Measurements from ENCODE around the gene DCLRE1A. TPM values are rescaled to one million over a fixed set of nuclear protein-coding genes. Genes with fewer than 3 reads are reported as not detected.

Gene DCLRE1A
- total RNA-seq, result 10 to 100 TPM; 11.2 to 11.4 TPM

DNA sequence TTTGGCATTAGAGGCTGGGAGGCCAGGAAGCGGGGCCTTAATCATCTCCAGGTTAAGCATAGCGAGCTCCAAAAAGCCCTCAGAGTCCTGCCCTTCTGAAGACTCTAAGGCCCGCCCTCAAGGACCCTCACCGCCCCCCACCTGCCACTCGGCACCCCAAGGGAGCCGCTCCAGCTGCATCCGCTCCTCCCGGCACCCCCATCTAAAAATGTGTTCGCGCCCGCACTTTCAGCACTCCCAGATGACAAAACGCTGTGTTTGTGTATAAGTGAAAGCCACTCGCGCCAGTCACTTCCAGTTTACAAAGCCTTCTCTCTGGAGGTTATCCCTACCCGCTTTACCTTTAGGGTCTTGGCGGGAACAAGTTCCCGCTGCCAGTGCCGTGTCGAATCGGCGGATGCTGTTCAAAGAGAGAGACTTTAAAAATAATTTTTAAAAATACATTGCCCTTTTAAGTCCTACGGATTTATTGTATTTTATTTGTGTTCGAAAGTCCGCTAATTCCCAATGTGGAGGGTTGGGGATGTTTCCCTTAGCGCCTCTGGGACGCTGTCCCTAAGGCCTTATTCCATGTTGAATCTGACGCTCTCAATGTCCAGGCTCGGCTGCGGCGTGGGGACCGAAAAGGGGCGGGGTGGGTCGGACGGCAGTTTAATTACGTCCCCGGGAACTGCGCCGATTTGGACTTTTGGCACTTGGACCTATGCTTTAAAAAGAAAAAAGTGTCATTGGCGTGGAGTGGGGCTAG lies at the start of gene DCLRE1A, which contains the start of gene NHLRC2:
Gene DCLRE1A (minus strand): TSS at position 70 of the 748 bp plus-strand sequence. CDS start 900 bp downstream, outside the sequence.
Gene NHLRC2 (plus strand): TSS at position 649 of the 748 bp plus-strand sequence. CDS start 212 bp downstream, outside the sequence.

Other genes with a start within 250 kb of the DCLRE1A start
- not detected for gene NRAP, start 190.0 kb downstream of the DCLRE1A start, total RNA-seq
- 10 to 100 TPM; 31.2 to 32.7 TPM for gene CASP7, start 174.2 kb downstream of the DCLRE1A start, total RNA-seq
- not detected for gene PLEKHS1, start 102.4 kb downstream of the DCLRE1A start, total RNA-seq
- gene NHLRC2, start 579 bp upstream of the DCLRE1A start, total RNA-seq, result 10 to 100 TPM; 20.7 to 22.1 TPM
- not detected for gene ADRB1, start 189.8 kb upstream of the DCLRE1A start, total RNA-seq

Measured in activated naive CD4-positive, alpha-beta T cell treated with anti-CD3 and anti-CD28 coated beads, Interleukin-2, amount 10 ng/mL, durations not matched to agents 5 hours and 36 hours (primary cell).